ENCODE data around the gene KIF26B.

DNA sequence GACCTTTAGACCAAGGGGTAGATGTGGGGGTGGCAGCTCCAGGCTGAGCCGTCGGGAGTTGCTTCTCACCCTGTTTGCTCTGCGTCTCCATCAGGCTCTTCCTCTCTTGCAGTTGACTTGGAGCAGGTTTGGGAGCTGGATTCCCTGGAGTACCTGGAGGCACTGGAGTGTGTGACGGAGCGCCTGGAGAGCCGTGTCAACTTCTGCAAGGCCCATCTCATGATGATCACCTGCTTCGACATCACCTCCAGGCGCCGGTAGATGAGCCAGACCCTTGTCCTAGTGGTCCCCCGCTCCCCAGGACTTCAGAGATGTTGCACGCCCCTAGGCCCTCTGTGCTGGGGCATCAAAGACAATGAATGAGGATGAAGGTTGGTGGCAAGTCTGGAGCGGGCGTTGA lies 547.6 kb downstream of the KIF26B start:
- TF ChIP-seq, protein P1, sequence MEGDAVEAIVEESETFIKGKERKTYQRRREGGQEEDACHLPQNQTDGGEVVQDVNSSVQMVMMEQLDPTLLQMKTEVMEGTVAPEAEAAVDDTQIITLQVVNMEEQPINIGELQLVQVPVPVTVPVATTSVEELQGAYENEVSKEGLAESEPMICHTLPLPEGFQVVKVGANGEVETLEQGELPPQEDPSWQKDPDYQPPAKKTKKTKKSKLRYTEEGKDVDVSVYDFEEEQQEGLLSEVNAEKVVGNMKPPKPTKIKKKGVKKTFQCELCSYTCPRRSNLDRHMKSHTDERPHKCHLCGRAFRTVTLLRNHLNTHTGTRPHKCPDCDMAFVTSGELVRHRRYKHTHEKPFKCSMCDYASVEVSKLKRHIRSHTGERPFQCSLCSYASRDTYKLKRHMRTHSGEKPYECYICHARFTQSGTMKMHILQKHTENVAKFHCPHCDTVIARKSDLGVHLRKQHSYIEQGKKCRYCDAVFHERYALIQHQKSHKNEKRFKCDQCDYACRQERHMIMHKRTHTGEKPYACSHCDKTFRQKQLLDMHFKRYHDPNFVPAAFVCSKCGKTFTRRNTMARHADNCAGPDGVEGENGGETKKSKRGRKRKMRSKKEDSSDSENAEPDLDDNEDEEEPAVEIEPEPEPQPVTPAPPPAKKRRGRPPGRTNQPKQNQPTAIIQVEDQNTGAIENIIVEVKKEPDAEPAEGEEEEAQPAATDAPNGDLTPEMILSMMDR (IDR thresholded peaks at IDR 0.05; ENCODE audit: low read length) = no peak
- no peak for TF ChIP-seq EZH2phosphoT487 (IDR thresholded peaks at IDR 0.05; ENCODE audit: low read length)
- no peak for TF ChIP-seq EZH2 (optimal IDR thresholded peaks at IDR 0.05; ENCODE audit: low read depth, low read length)

All from MM.1S (cell line).